Loucy (cell line): ENCODE data around the gene LRRFIP1.

Experiments
- CTCF ChIP-seq: fragments of 200-600 bp; sonication (generic); conservative IDR thresholded peaks from 2 replicates; pipeline ENCODE4 v1.5.1; 2014; ENCODE audit warnings: mild to moderate bottlenecking, antibody characterized with exemption, low read length
- EZH2phosphoT487 ChIP-seq: fragments of 200-600 bp; IDR thresholded peaks from 2 replicates; pipeline ENCODE4 v1.6.1; 2018; ENCODE audit warnings: antibody characterized with exemption, mild to moderate bottlenecking, moderate library complexity, borderline replicate concordance

- no peak for TF ChIP-seq CTCF
- no peak for TF ChIP-seq EZH2phosphoT487
Observed at GRCh38 chr2:237581326-237581725, 46.1 kb upstream of the LRRFIP1 start.
